NOMO-1 treated with dmso at 0.1 percent for 144 hours (cell line): ENCODE data around the gene ANKRD33B.

Source experiments
- DNase-seq: peaks from one replicate; lab custom pipeline; 2025; ENCODE audit not compliant: unreplicated experiment; lab: John Stamatoyannopoulos, UW

ANKRD33B gene

GRCh38 chr5:10671041-10672008 is 107.5 kb downstream of the ANKRD33B start:
- DNase-seq = peak; percentile 71

DNA sequence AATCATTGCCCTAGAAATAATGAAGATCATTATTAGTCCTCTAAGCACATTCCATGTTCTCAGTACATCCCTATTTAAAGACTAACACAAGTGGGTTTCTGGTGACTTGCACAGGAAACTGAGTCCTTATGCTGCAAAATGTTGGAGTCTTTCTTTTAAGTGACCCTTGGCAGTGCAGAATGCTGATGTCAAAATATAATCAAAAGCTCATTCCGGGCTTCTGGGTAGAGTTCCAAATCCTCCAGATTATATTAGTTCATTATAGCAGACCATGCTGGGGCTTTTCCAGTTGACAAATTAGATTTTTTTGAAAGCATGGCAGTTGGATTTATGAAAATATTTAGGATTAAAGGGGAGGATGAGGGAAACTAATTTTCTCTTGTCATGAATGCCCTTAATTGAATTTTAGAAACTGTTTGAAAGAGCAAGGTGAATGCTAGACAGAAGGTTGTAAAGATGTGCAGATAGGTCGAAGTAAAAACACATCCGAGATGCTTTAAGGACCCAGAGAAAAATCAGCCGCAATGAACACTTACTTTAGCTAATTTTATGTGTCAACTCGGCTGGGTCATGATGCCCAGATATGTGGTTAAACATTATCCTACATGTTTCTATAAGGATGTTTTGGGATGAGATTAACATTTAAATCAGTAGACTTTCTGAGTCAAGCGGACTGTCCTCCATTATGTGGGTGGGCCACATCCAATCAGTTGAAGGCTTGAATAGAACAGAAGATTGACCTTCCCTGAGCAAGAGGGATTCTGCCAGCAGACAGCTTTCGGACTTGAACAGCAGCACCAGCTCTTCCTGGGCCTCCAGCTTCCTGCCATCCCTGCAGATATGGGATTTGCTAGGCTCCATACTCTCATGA is 108.5 kb downstream of the ANKRD33B start:
- DNase-seq = no peak

- DNase-seq = no peak
These were observed 109.1 kb downstream of the ANKRD33B start for GRCh38 chr5:10673017-10673389.

DNA sequence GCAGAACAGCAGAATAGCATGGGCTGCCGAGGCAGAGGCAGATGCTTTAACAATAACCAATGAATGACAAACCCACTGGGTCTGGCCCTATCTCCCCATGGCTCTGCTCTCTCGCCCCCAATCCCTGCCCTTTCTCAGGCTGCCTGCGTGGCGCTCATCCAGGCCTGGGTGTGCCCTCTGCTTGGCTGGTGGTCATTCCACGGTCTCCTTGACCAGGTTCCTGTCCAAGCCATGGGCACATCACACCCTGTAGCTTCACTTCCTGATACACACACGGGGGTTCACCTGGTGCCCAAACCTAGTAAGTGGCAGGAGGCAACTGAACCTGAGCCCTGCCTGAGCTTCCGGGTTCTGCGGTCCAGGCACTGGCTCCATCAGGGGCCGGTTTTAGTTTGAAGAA is 109.5 kb downstream of the ANKRD33B start:
- no peak for DNase-seq

DNA sequence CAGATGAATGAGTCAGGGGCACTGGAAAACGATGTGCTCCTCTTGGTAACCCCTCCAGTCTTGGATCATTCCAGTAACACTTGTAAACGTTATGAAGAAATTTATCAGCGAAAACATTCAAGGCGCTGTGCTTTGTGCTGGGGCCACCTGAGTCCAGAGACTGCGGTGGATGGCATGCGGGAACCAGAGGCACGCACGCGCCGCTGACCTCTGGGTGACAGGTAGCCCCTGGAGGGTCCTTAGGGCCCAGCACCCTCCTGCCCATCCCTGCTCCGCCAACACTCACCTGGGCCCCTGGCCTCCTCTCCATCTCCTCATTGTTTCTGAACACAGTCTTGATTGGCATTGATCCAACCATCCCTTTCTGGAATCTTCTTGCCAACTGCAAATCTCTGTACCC is 110.2 kb downstream of the ANKRD33B start:
- DNase-seq = no peak

DNA sequence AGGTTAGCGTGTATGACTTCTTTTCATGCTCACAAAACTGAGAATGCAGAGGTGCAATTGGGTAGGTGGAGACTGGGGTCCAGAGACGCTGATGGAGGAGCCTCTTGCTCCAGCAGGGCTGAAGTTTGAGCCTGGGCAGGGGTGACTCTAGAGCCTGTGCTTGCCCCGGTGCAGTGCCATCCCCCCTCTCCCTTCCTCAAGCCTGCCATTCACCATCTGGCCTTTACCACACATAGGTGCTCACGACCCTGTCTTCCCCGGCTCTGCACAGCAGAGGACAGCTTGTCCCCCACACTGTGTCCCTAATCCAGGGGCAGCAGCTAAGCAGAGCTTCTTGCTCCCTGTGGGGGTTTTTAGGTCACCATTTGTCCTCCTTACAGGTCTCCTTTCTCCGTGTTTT is 110.7 kb downstream of the ANKRD33B start:
- DNase-seq = no peak

GRCh38 chr5:10675177-10675700 is 111.4 kb downstream of the ANKRD33B start:
- DNase-seq = no peak

DNA sequence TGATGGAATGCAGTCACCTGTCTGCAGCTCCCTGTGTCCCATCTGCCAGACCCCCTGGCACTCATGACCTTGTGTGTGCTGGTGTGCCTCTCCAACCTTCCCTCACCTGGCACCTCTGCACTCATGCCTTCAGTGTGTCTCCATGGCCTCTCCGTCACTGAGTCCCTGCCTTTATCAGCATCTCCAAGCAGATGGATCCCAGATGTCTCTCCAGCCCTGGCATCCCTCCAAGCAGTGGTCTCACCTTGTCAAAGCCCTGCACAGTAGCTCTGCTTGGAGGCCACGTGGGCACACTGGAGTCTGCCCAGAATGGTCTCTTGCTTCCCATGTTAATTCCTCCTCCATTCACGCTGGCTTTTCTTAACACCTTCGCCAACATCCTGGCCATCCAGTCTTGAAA is 112.4 kb downstream of the ANKRD33B start:
- DNase-seq = no peak

DNA sequence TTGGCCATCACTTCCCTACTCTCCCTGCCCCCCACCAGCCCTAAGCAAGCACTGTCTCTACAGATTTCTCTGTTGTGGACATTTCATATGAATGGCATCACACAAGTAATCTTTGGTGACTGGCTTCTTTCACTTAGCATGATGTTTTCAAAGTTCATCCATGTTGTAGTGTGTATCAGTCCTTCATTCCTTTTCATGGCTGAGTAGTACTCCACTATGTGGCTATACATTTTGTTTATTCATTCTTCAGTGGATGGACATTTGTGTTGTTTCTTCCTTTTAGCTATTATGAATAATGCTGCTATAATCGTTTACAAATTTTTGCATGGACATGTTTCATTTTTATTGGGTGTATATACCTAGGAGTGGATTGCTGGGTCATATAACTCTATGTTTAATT is 113.1 kb downstream of the ANKRD33B start:
- no peak for DNase-seq

- no peak for DNase-seq
These were observed 113.7 kb downstream of the ANKRD33B start for GRCh38 chr5:10677533-10677932.

- DNase-seq = no peak
These were observed 114.4 kb downstream of the ANKRD33B start for GRCh38 chr5:10678244-10678643.

DNA sequence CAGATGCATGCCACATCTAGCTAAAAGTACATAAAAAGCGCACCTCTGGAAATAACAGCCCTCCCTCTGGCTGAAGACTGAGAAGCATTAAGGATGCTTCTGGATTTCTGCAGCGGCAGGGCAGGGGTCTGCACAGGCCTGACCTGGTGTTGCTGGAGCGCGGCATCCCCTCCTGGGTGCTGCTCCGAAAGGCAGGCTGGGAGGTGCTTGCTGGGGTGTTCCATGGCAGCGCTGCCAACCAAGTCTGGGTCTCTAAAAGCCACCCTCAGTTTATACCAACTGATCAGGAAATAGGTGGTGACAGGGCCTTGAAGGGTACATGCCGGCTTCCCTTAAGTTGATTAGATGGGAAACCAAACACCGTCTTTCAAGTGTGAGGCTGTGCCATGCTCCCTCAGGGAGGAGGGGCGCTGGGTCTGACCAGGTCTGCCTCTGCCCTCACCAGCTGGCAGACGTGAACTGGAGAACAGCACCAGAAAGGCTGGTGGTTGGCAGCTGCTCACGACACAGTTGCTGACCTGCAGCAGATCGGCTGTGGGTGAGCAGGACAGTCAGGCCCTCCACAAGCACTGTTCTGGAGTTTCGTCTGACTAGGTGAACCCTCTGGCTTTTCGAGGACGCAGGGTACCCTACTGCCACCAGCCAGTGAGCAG is 115.6 kb downstream of the ANKRD33B start:
- no peak for DNase-seq

DNA sequence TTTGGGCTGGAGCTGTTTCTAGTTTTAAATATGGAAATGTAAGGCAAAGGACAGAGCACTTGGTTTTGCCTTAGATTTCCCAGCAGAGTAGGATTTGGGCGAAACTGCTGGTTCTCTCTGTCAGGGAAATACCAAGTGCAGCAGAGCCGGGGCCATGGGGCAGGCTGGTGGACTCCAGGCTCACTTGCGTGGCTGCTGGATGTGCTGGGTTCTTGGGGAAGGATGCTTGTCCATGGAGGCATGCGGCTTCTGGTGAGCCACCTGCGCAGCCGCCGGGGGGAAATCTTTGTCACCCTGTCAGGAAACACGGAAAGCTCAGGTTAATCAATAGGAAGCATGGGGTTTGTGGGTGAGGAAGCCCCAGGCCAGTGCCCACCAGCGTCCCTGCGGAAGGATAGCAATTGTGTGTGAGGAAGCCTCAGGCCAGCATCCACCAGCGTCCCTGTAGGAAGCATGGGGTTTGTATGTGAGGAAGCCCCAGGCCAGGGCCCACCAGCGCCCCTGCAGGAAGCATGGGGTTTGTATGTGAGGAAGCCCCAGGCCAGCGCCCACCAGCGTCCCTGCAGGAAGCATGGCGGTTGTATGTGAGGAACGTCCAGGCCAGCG is 117.1 kb downstream of the ANKRD33B start:
- DNase-seq = no peak

DNA sequence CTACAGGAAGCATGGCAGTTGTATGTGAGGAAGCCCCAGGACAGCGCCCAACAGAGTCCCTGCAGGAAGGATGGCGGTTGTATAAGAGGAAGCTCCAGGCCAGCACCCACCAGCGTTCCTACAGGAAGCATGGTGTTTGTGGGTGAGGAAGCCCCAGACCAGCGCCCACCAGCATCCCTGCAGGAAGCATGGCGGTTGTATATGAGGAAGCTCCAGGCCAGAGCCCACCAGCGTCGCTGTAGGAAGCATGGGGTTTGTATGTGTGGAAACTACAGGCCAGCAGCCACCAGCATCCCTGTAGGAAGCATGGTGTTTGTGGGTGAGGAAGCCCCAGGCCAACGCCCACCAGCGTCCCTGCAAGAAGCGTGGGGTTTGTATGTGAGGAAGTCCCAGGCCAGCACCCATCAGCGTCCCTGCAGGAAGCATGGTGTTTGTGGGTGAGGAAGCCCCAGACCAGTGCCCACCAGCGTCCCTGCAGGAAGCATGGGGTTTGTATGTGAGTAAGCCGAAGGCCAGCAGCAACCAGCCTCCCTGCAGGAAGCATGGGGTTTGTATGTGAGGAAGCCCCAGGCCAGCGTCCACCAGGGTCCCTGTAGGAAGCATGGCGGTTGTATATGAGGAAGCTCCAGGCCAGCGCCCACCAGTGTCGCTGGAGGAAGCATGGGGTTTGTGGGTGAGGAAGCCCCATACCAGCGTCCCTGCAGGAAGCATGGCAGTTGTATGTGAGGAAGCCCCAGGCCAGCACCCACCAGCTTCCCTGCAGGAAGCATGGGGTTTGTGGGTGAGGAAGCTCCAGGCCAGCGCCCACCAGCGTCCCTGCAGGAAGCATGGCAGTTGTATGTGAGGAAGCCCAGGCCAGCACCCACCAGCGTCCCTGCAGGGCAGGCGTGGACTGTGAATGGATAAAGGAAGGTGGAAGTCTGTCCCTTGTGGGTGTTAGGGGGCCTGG is 118.1 kb downstream of the ANKRD33B start:
- DNase-seq = no peak

DNA sequence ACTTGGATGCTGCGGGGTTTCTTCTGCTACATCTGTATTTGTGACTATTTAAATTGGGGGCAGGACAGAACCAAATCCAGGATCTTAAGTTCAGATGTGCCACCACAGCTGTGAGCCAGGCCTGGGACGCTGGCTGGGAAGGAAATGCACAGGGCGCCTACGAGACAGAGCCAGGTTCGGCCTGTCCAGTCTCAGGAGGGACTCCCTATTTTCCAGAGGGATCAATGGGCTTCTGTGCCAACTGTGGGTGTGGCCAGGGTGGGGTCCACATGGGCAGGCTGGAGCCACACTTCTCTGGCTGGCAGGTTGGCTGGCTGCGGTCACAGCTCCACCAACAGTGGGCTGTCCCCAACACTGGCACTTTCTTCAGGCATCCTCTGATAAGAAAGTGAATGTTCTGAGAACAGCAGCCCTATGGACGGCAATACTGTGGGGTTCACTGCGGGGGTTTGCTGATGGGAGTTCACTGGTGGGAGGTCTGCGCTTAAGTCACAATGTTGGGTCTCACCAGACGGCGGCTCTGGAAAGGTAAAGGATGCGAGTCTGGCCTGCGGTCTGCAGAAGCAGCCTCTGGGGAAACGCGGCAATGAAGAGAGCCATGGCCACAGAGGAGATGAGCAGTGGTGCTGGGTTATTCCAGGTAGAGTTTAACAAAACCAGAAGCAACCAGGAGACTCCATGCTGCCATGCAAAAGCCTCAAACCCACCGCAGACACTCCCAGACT is 119.1 kb downstream of the ANKRD33B start:
- no peak for DNase-seq

DNA sequence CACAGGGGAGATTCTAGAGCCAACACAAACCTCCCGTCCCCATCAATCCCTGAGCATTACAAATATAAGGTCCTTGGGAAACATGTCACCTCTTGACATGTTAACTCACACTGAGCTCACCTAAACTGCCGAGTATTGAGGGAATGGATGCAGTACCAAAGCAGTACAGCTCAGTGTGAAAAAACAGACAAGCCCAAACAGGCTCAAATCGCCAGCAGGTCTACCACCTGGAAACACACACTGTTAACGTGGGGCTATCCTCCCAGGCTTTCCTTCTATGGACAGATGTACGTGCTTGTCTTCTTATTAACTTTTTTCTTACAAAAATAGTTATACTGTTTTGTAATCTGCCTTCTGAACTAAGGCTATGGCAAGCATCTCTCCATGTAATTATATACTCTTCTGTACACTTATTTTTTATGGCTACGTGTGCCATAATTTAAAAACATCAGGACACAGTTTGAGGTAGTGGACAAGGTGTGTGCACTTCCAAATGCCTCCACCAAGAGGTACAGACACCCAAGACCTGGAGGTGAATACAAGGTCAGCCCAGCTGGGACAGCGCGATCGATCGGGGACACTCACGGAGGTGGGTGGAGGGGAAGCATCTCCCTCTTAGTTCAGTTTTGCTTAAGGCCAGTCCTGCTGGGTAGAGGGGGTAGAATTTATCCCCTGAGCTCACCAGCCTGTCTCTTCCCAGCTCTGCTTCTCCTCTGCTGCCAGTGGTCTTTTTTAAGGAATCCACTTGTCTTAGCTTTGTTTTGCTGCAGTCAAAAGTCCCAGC is 120.6 kb downstream of the ANKRD33B start:
- DNase-seq = no peak

DNA sequence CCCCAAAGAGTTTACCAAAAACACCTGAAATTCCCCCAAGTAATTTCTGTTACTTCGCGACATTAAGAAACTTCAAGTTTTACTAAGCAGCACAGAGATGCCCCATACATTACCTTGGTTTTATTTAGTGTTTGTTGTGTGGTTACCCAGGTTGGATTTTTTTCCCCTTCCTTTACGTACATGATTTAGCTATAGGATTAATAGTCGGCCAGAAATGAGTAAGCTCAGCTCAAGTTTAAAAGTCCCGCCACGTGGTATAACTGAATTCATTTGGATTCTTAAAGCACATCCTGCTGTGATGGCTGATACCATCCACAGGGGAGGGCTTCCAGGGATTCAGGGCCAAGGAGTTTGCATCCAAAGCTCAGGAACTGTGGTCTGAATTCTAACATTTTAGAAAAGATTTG is 121.2 kb downstream of the ANKRD33B start:
- no peak for DNase-seq

- no peak for DNase-seq
These were observed 123.0 kb downstream of the ANKRD33B start for GRCh38 chr5:10686890-10687289.
